Astrocyte (in vitro differentiated cells and primary cell): Measurements from ENCODE around the gene FAM227A. TPM values are rescaled to one million over a fixed set of nuclear protein-coding genes. Genes with fewer than 3 reads are reported as not detected.

Source experiments
- DNase-seq: peaks from one replicate; pipeline ENCODE4 v3.0.0-alpha.2; 2010; ENCODE audit warnings: low read depth
- FAIRE-seq: peaks from 2 replicates; lab custom pipeline; 2011; peaks lifted over from hg19 to GRCh38; lab: Jason Lieb, UNC
- H2AFZ ChIP-seq: 2 replicates; pipeline ENCODE4 v1.6.0; 2012; ENCODE audit warnings: low read depth, low read length, inconsistent platforms
- H3K27ac ChIP-seq: 2 replicates; pipeline ENCODE4 v1.5.1; 2011; ENCODE audit warnings: low read depth, low read length, inconsistent platforms
- H3K27me3 ChIP-seq: 2 replicates; pipeline ENCODE4 v1.6.0; 2011; ENCODE audit warnings: low read length, inconsistent platforms; ENCODE audit not compliant: insufficient read depth
- H3K36me3 ChIP-seq: 2 replicates; pipeline ENCODE4 v1.5.1; 2011; ENCODE audit warnings: low read length, inconsistent platforms; ENCODE audit not compliant: insufficient read depth
- H3K4me1 ChIP-seq: 2 replicates; pipeline ENCODE4 v1.5.1; 2011; ENCODE audit warnings: low read length, inconsistent platforms; ENCODE audit not compliant: insufficient read depth
- H3K4me2 ChIP-seq: 2 replicates; pipeline ENCODE4 v1.6.0; 2012; ENCODE audit warnings: low read length, inconsistent platforms
- H3K4me3 ChIP-seq: 2 replicates; pipeline ENCODE4 v1.5.1; 2011; ENCODE audit warnings: low read depth, mild to moderate bottlenecking, low read length, inconsistent platforms; ENCODE audit not compliant: insufficient read depth
- H3K79me2 ChIP-seq: 2 replicates; pipeline ENCODE4 v1.6.0; 2012; ENCODE audit warnings: mild to moderate bottlenecking, low read length, inconsistent platforms; ENCODE audit not compliant: insufficient read depth
- H3K9ac ChIP-seq: 2 replicates; pipeline ENCODE4 v1.6.0; 2012; ENCODE audit warnings: mild to moderate bottlenecking, low read length, inconsistent platforms
- H3K9me3 ChIP-seq: 2 replicates; pipeline ENCODE4 v1.5.1; 2012; ENCODE audit warnings: low read depth, mild to moderate bottlenecking, low read length, inconsistent platforms; ENCODE audit not compliant: insufficient read depth
- H4K20me1 ChIP-seq: 2 replicates; pipeline ENCODE4 v1.6.0; 2012; ENCODE audit warnings: low read length, inconsistent platforms; ENCODE audit not compliant: insufficient read depth
- H3K27ac Mint-ChIP-seq: one replicate; pipeline ENCODE4 v1.8.0; 2021; ENCODE audit warnings: mild to moderate bottlenecking, mixed read lengths; ENCODE audit not compliant: unreplicated experiment
- H3K27me3 Mint-ChIP-seq: one replicate; pipeline ENCODE4 v1.8.0; 2021; ENCODE audit warnings: low read depth, mixed read lengths; ENCODE audit not compliant: unreplicated experiment
- H3K36me3 Mint-ChIP-seq: one replicate; pipeline ENCODE4 v1.8.0; 2021; ENCODE audit warnings: low read depth, mixed read lengths; ENCODE audit not compliant: unreplicated experiment
- H3K4me1 Mint-ChIP-seq: one replicate; pipeline ENCODE4 v1.8.0; 2021; ENCODE audit warnings: low read depth, mixed read lengths; ENCODE audit not compliant: unreplicated experiment
- H3K4me3 Mint-ChIP-seq: one replicate; pipeline ENCODE4 v1.8.0; 2021; ENCODE audit warnings: mild to moderate bottlenecking, moderate library complexity, mixed read lengths; ENCODE audit not compliant: unreplicated experiment
- H3K9me3 Mint-ChIP-seq: one replicate; pipeline ENCODE4 v1.8.0; 2021; ENCODE audit warnings: mild to moderate bottlenecking, mixed read lengths; ENCODE audit not compliant: unreplicated experiment
- EZH2 ChIP-seq: IDR thresholded peaks from 2 replicates; pipeline ENCODE4 v1.6.1; 2012; ENCODE audit warnings: mild to moderate bottlenecking, low read length, inconsistent platforms; ENCODE audit not compliant: insufficient read depth
- total RNA-seq: library from RNA; stranded (reverse); gene quantifications from 2 replicates; pipeline ENCODE4 v1.2.1, GENCODE V29; 2021
- TF ChIP-seq, protein P1 (sequence below): IDR thresholded peaks from 2 replicates; pipeline ENCODE4 v1.5.1; 2011; ENCODE audit warnings: low read depth, mild to moderate bottlenecking, inconsistent platforms, low read length, moderate library complexity; ENCODE audit not compliant: insufficient read depth

Gene FAM227A
- total RNA-seq, 1 donor from 2014 or later: 3.4 TPM

DNA sequence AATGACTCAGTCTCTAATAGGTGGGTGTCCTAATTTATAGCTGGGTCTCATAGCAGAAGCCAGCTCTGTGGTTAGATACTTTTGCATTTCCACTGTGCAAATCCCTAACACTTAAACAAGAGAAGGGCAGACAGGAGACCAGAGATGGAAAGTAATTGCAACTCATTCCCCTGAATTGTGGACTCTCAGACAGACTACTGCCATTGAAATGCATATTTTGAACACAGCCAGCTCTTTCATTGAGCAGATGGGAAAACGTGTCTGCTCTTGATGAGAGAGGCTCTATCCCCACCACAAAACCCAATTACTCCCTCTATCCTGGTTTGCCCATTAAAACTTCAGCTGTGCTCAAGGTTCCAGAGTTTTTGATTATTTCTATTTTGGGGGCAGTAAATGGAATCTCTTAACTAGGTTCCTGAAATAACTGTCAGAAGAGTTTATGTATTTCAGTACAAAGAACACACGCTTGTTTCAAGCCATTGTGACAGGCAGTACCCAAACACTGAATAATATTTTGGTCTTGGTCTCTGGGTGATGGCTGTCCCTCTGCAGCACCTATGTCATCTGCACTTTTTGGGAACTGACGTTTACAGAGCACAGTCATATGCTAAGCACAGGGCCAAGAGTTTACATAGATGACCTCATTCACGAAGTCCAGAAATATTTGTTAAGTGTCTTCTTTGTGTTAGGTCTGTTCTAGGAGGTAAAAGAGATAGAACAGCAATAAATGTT lies 41.7 kb downstream of the FAM227A start:
- FAIRE-seq (no peak), DNase-seq (peak; percentile 22)
- H3K4me1 Mint-ChIP-seq: peaks cover 9% of the 10 kb centered on the region
- H2AFZ ChIP-seq: no peak overlapping the region
- no peak overlapping the region for H3K4me3 Mint-ChIP-seq
- no peak overlapping the region for H3K27ac ChIP-seq
- no peaks in the 10 kb centered on the region for H3K36me3 ChIP-seq
- peaks cover 37% of the 10 kb centered on the region for H3K36me3 Mint-ChIP-seq
- no peaks in the 10 kb centered on the region for H3K79me2 ChIP-seq
- H3K9me3 ChIP-seq: no peaks in the 10 kb centered on the region
- no peak overlapping the region for H3K4me2 ChIP-seq
- no peak overlapping the region for H3K9ac ChIP-seq
- no peak overlapping the region for H3K27ac Mint-ChIP-seq
- H3K4me1 ChIP-seq: no peaks in the 10 kb centered on the region
- H3K27me3 ChIP-seq: no peaks in the 10 kb centered on the region
- no peaks in the 10 kb centered on the region for H4K20me1 ChIP-seq
- H3K27me3 Mint-ChIP-seq: peaks cover under 1% of the 10 kb centered on the region
- H3K9me3 Mint-ChIP-seq: peaks cover 5% of the 10 kb centered on the region
- no peak overlapping the region for H3K4me3 ChIP-seq
- TF ChIP-seq EZH2: no peak
- TF ChIP-seq, protein P1, sequence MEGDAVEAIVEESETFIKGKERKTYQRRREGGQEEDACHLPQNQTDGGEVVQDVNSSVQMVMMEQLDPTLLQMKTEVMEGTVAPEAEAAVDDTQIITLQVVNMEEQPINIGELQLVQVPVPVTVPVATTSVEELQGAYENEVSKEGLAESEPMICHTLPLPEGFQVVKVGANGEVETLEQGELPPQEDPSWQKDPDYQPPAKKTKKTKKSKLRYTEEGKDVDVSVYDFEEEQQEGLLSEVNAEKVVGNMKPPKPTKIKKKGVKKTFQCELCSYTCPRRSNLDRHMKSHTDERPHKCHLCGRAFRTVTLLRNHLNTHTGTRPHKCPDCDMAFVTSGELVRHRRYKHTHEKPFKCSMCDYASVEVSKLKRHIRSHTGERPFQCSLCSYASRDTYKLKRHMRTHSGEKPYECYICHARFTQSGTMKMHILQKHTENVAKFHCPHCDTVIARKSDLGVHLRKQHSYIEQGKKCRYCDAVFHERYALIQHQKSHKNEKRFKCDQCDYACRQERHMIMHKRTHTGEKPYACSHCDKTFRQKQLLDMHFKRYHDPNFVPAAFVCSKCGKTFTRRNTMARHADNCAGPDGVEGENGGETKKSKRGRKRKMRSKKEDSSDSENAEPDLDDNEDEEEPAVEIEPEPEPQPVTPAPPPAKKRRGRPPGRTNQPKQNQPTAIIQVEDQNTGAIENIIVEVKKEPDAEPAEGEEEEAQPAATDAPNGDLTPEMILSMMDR: no peak

DNA sequence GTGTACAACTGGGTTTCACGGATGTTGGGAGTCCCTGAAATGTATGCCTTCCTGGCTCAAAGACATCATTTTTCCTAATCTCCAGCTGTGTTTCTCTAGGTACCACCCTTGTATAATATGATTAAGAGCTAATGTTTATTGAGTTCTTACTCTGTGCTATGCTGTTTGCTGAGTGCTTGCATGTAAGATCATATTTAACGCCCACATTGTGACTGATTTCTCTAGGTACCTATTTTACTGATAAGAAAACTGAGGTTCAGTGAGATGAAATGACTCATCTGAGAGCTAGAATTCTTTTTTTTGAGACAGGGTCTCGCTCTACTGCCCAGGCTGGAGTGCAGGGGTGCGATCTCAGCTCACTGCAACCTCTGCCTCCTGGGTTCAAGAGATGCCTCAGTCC lies 42.6 kb downstream of the FAM227A start:
- Mint-ChIP-seq H3K4me1 (peaks cover 9% of the 10 kb centered on the region), H3K27me3 (peaks cover 4% of the 10 kb centered on the region), H3K27ac (no peak overlapping the region), H3K4me3 (no peak overlapping the region), H3K9me3 (peaks cover 8% of the 10 kb centered on the region), H3K36me3 (peaks cover 32% of the 10 kb centered on the region)
- Histone ChIP-seq H4K20me1 (no peaks in the 10 kb centered on the region), H3K4me1 (no peaks in the 10 kb centered on the region), H3K4me3 (no peak overlapping the region), H2AFZ (no peak overlapping the region), H3K36me3 (no peaks in the 10 kb centered on the region), H3K9me3 (no peaks in the 10 kb centered on the region), H3K4me2 (no peak overlapping the region), H3K9ac (no peak overlapping the region), H3K27ac (no peak overlapping the region), H3K79me2 (no peaks in the 10 kb centered on the region), H3K27me3 (no peaks in the 10 kb centered on the region)
- TF ChIP-seq, protein P1: no peak
- TF ChIP-seq EZH2: no peak
- DNase-seq (no peak), FAIRE-seq (no peak)
